HG03439 (cell line): ENCODE data around the gene CLEC3B.

ENCODE experiments used
- ATAC-seq: cut with Tn5 transposase; IDR thresholded peaks from one replicate; pipeline ENCODE4 v1.9.1; 2021; ENCODE audit warnings: mild to moderate bottlenecking, moderate library complexity; ENCODE audit not compliant: unreplicated experiment

Gene CLEC3B

DNA sequence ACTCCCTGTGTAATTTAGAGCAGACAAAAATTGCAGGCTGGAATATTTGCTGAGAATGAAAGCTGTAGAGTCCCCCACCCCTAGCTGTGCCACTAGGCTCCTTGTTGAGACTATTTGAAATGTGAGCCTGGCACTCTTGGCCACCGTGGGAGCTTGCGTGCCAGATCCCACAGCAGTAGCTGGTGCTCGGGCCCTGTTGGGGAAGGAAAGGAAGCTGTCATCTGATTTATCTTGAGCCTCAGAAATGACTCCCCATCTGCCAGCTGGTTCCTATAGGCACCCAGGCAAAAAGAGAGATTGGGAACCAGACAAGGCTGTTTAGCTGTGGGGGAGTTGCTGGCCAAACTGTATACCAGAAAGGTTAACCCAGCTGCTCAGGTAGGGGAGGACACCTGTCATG is 23.4 kb upstream of the CLEC3B start:
- ATAC-seq: no peak

- no peak for ATAC-seq
Observed at GRCh38 chr3:45003406-45003805, 22.7 kb upstream of the CLEC3B start.

GRCh38 chr3:45003859-45004258 is 22.2 kb upstream of the CLEC3B start:
- no peak for ATAC-seq

DNA sequence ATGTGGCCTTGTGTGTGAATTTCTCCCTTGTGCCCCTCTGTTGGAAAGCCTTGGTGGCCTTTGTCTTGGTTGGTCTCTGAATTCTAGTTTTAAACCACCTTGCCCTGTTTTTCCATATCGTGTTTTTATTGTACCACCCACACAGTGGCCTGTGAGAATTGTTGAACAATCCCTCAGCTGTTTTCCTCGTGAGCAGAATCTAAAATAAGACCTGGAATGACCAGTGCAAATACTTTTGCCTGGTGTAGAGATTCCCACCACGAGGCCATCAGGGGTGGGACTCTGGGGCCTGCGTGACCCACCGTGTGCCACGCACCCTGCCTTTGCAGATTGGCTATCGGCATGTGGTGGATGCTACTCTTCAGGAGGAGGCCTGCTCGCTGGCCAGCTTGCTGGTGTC is 19.0 kb upstream of the CLEC3B start:
- no peak for ATAC-seq

GRCh38 chr3:45008117-45008516 is 18.0 kb upstream of the CLEC3B start:
- ATAC-seq: no peak

- ATAC-seq: no peak
Observed at GRCh38 chr3:45009868-45010267, 16.2 kb upstream of the CLEC3B start.

- no peak for ATAC-seq
Observed at GRCh38 chr3:45010811-45011333, 15.2 kb upstream of the CLEC3B start.

DNA sequence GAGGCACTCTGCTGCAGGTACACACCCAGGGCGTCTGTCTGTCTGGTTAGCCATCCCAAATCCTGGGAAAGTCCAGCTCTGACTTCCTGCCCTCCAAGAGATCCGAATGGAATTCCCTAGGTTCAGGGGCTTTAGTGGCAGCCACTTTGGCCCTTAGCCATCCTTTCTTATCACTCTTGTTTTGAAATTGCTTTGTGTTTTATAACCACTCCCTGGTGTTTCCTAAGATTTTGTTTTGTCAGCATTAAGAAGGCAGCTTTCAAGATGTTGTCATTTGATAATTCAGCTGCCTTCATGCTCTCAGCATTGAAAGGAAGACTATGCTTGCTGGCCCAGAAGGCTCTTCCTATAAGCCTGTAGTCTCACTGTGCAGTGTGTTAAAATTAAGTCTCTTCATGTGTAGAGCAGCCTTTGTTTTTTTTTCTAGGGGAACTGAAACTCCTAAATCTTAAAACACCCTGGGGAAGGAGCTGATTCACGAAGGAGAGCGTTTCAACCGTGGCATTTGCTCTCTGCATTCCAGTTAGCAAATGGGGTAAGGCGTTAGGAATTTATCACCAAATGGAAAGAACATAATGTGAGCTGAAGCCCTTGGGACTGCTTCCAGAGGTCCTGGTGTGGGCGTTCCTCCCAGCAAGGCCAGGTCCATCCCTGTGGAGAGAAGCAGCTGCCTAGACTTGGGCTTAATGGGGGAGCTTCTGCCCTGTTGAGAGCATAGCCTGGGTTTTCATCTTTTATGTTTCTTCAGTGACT is 14.2 kb upstream of the CLEC3B start:
- no peak for ATAC-seq

GRCh38 chr3:45012577-45012976 is 13.5 kb upstream of the CLEC3B start:
- ATAC-seq: no peak

- ATAC-seq: no peak
Observed at GRCh38 chr3:45016916-45017315, 9.2 kb upstream of the CLEC3B start.

- ATAC-seq: no peak
Observed at GRCh38 chr3:45017821-45018220, 8.3 kb upstream of the CLEC3B start.

DNA sequence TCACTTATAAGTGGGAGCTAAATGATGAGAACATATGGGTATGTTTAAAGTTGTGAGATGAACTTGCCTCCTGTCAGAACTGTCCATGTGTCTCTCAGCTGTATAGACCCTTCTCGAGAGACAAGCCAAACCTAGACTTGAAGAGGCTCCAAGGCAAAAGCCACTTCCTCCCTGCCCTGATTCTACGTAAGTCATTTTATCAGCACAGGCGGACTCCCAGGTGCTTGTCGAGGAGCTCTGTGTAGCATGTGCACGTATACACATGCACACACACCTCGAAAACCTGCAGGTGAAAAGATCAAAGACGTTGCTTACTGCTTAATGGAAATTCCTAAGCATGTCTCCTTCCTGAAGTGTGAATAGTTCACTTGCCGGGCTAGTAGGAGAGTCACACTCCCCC is 5.6 kb upstream of the CLEC3B start:
- ATAC-seq: no peak

GRCh38 chr3:45021524-45022297 is 4.4 kb upstream of the CLEC3B start:
- no peak for ATAC-seq

DNA sequence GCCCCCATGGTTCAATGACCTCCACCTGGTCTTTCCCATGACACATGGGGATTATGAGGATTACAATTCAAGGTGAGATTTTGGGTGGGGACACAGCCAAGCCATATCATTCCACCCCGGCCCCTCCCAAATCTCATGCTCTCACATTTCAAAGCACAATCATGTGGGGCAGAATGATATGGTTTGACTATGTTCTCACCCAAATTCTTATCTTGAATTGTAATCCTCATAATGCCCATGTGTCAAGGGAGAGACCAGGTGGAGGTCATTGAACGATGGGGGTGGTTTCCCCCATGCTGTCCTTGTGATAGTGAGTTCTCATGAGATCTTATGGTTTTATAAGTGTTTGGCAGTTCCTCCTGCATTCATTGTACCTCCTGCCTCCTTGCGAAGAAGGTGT is 2.4 kb upstream of the CLEC3B start:
- no peak for ATAC-seq

DNA sequence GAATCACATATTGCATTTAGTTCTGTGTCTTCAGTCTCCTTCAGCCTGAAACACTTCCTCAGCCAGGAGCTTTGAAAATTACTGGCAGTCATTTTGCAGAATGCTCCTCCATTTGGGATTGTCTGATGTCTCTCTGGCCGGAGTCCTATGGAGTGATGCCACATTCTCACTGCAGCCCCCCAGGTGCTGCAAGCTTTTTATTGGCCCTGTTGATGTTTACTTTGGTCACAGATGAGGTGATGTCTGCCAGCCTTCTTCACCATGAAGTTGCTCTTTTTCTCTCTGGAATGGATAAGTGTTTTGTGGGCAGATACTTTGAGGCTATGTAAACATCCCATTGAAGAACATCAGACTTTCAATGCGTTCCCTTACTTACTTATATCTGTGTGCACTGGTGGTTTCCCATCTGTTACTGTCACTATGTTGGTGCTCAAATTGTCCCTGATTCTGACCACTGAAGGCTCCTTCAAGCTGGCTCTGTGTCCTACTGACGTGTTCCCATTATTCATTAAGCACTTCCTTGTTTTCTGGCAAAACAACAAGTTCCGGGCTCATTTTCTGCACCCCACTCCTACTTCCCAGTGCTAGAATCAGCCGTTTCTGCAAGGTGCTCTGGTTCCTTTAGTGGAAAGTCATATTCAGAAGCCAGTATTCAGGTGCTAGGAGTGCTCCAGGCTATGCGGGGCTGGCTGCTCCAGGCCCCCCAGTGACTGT is 1.4 kb upstream of the CLEC3B start:
- no peak for ATAC-seq

DNA sequence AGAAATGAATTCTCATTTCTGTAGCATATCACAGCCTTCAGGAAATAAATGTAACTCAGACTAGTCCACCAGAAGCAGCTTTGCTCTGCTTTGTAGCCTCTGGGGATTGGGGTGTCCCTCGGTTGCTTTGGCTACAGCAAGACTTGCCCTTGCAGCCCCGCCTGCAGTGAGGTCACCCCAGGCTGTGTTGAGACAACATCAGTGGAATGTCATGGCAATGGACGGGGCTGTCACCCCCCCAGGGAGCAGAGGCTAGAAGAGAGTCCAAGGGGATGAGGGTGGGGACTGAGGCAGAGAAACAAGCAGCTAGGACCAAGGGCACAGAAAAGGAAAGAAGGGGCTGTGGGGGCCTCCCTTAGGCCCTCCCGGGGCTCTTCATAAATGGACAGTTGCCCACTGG is 854 bp downstream of the CLEC3B start:
- no peak for ATAC-seq

DNA sequence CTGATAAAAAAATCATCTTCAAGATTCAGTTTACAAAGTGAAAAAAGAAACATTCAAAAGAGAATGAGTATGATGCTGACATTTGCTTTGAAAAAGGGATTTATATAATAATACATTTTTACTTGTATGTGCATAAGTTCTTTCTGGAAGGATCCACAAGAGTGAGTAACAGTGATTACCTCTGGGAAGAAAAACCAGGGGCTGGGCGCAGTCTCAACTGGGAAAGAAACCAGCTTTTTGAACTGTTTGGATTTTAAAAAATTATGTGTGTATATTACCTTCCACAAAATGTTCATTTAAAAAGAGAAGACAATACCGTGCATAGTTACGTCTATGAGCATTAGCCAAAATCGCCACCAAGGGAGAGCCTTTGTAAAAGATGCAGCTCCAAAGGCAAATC is 1.3 kb downstream of the CLEC3B start:
- ATAC-seq: no peak

GRCh38 chr3:45029216-45029615 is 3.1 kb downstream of the CLEC3B start:
- ATAC-seq: no peak

DNA sequence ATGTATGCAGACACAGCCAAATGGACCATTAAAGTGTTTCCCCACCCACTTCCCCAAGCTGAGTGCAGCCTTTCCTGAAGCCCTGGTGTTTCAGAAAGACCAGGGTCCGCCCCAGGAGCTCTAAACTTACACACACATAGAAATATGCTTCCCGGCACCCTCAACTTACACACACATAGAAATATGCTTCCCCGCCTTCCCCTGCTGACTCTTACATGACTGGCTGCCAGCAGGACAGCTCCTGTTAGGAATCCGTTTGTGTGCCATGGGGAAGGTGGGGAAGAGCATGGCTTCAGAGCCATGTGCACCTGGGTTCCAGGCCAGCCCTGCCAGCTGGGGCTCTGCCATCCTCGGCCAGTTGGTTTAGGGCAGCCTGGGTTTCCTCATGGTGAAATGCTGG is 3.6 kb downstream of the CLEC3B start:
- ATAC-seq: no peak

- ATAC-seq: no peak
Observed at GRCh38 chr3:45031531-45031930, 5.4 kb downstream of the CLEC3B start.

GRCh38 chr3:45032113-45032512 is 6.0 kb downstream of the CLEC3B start:
- no peak for ATAC-seq

- no peak for ATAC-seq
Observed at GRCh38 chr3:45033791-45034190, 7.7 kb downstream of the CLEC3B start.
